Measurements from ENCODE around the gene MYO16.

MYO16 gene

DNA sequence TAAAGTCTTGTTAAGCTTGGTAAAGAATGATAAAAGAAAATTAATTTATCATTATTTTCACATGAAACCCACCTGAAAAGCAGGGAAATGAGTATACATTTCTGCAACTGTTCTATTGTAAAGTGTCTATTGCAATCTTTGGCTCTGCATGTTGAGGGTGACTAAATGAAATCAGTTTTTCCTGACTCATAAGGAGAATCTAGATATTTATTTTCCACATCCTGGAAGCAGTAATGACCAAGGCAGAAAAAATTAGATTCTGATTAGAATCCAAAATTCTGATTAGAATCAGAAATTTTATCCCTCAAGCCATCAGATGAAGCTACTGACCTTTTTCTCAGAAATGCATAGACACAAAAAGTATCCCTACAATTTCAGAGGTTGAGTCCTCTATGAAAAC lies 178.4 kb downstream of the MYO16 start:
- Histone ChIP-seq H2BK15ac (ENCODE audit: low read depth, poor library complexity, severe bottlenecking) (no peak overlapping the region), H3K4me2 (ENCODE audit: low read length, poor library complexity, severe bottlenecking) (no peak overlapping the region), H2BK12ac (ENCODE audit: low read length in 2 of 2) (no peak overlapping the region), H3K27ac (ENCODE audit: low read length, poor library complexity, severe bottlenecking) (no peak overlapping the region), H2AFZ (ENCODE audit: low read depth, low read length) (no peak overlapping the region), H3K9ac (ENCODE audit: low read length) (peak overlapping the region; percentile 52), H2BK5ac (ENCODE audit: low read depth, low read length, poor library complexity, severe bottlenecking) (no peak overlapping the region), H2BK120ac (ENCODE audit: low read depth, low read length) (no peak overlapping the region), H3K9me3 (ENCODE audit: control insufficient read depth, low read length) (no peaks in the 10 kb centered on the region), H3K4me1 (ENCODE audit: control insufficient read depth, insufficient read depth, low read depth, low read length) (peaks cover 2% of the 10 kb centered on the region), H3K79me1 (replicated peaks; ENCODE audit: low read length, poor library complexity, severe bottlenecking) (no peaks in the 10 kb centered on the region), H3K36me3 (ENCODE audit: control insufficient read depth in 1 of 2, insufficient read depth in 2 of 2, low read depth in 1 of 2, low read length in 2 of 2) (no peaks in the 10 kb centered on the region), H3K14ac (ENCODE audit: low read length in 2 of 2) (no peak overlapping the region), H4K91ac (ENCODE audit: low read length) (no peak overlapping the region), H4K8ac (ENCODE audit: low read length) (no peak overlapping the region), H2AK5ac (ENCODE audit: low read length, severe bottlenecking) (no peak overlapping the region), H3K27me3 (ENCODE audit: control insufficient read depth in 1 of 2, insufficient read depth in 1 of 2, low read length in 2 of 2) (no peaks in the 10 kb centered on the region), H3K4ac (ENCODE audit: low read depth in 1 of 2, low read length in 2 of 2) (no peak overlapping the region), H3K18ac (ENCODE audit: low read depth in 1 of 2, low read length in 2 of 2) (no peak overlapping the region), H3K23ac (ENCODE audit: low read length in 2 of 2) (no peak overlapping the region), H3K4me3 (ENCODE audit: insufficient read depth in 1 of 2, low read depth in 1 of 2, low read length in 2 of 2) (no peak overlapping the region)
- no peak for DNase-seq

DNA sequence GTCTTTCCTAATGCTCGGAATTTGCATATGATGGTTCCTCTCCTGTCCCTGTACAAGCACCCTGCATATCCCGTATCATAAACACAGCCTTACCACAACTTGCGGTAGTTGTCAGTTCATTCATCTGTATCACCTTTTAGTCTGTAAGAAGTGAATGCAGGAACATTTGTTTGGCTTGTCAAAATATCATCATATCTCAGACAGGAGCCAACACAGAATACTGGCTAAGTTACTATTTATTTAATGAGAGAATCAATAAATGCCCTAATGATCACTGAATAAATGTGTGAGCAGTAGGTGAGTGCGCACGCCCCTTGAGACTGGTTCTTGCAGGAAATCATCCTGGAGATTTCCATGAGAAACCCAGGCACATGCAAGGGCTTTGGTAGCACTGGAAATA lies 182.8 kb downstream of the MYO16 start:
- Histone ChIP-seq H2BK12ac (ENCODE audit: low read length in 2 of 2) (no peak overlapping the region), H3K4ac (ENCODE audit: low read depth in 1 of 2, low read length in 2 of 2) (no peak overlapping the region), H2AFZ (ENCODE audit: low read depth, low read length) (no peak overlapping the region), H3K9ac (ENCODE audit: low read length) (no peak overlapping the region), H2BK15ac (ENCODE audit: low read depth, poor library complexity, severe bottlenecking) (no peak overlapping the region), H3K9me3 (ENCODE audit: control insufficient read depth, low read length) (no peaks in the 10 kb centered on the region), H3K18ac (ENCODE audit: low read depth in 1 of 2, low read length in 2 of 2) (no peak overlapping the region), H3K23ac (ENCODE audit: low read length in 2 of 2) (no peak overlapping the region), H3K27ac (ENCODE audit: low read length, poor library complexity, severe bottlenecking) (peak overlapping the region; percentile 90), H3K4me1 (ENCODE audit: control insufficient read depth, insufficient read depth, low read depth, low read length) (peaks cover 3% of the 10 kb centered on the region), H4K8ac (ENCODE audit: low read length) (no peak overlapping the region), H2AK5ac (ENCODE audit: low read length, severe bottlenecking) (peak overlapping the region; percentile 51), H2BK120ac (ENCODE audit: low read depth, low read length) (no peak overlapping the region), H3K4me2 (ENCODE audit: low read length, poor library complexity, severe bottlenecking) (no peak overlapping the region), H3K4me3 (ENCODE audit: insufficient read depth in 1 of 2, low read depth in 1 of 2, low read length in 2 of 2) (no peak overlapping the region), H4K91ac (ENCODE audit: low read length) (no peak overlapping the region), H3K36me3 (ENCODE audit: control insufficient read depth in 1 of 2, insufficient read depth in 2 of 2, low read depth in 1 of 2, low read length in 2 of 2) (no peaks in the 10 kb centered on the region), H3K14ac (ENCODE audit: low read length in 2 of 2) (no peak overlapping the region), H3K79me1 (replicated peaks; ENCODE audit: low read length, poor library complexity, severe bottlenecking) (no peaks in the 10 kb centered on the region), H2BK5ac (ENCODE audit: low read depth, low read length, poor library complexity, severe bottlenecking) (no peak overlapping the region), H3K27me3 (ENCODE audit: control insufficient read depth in 1 of 2, insufficient read depth in 1 of 2, low read length in 2 of 2) (no peaks in the 10 kb centered on the region)
- 91% methylated on average over 4 of the region's 5 CpGs for WGBS
- DNase-seq = no peak

- peak overlapping the region; percentile 90 for H3K27ac ChIP-seq (ENCODE audit: low read length, poor library complexity, severe bottlenecking)
- H3K79me1 ChIP-seq (replicated peaks; ENCODE audit: low read length, poor library complexity, severe bottlenecking) = no peaks in the 10 kb centered on the region
- H3K18ac ChIP-seq (ENCODE audit: low read depth in 1 of 2, low read length in 2 of 2) = no peak overlapping the region
- no peak overlapping the region for H2BK120ac ChIP-seq (ENCODE audit: low read depth, low read length)
- no peak for DNase-seq
- H2BK15ac ChIP-seq (ENCODE audit: low read depth, poor library complexity, severe bottlenecking) = no peak overlapping the region
- no peaks in the 10 kb centered on the region for H3K27me3 ChIP-seq (ENCODE audit: control insufficient read depth in 1 of 2, insufficient read depth in 1 of 2, low read length in 2 of 2)
- H2AK5ac ChIP-seq (ENCODE audit: low read length, severe bottlenecking) = peak overlapping the region; percentile 70
- H3K36me3 ChIP-seq (ENCODE audit: control insufficient read depth in 1 of 2, insufficient read depth in 2 of 2, low read depth in 1 of 2, low read length in 2 of 2) = no peaks in the 10 kb centered on the region
- no peak overlapping the region for H3K9ac ChIP-seq (ENCODE audit: low read length)
- no peak overlapping the region for H3K4me3 ChIP-seq (ENCODE audit: insufficient read depth in 1 of 2, low read depth in 1 of 2, low read length in 2 of 2)
- WGBS = 94% methylated on average over 2 of the region's 2 CpGs
- H3K4me1 ChIP-seq (ENCODE audit: control insufficient read depth, insufficient read depth, low read depth, low read length) = peaks cover 3% of the 10 kb centered on the region
- H3K14ac ChIP-seq (ENCODE audit: low read length in 2 of 2) = no peak overlapping the region
- no peak overlapping the region for H2BK5ac ChIP-seq (ENCODE audit: low read depth, low read length, poor library complexity, severe bottlenecking)
- no peak overlapping the region for H2AFZ ChIP-seq (ENCODE audit: low read depth, low read length)
- no peak overlapping the region for H4K8ac ChIP-seq (ENCODE audit: low read length)
- no peak overlapping the region for H4K91ac ChIP-seq (ENCODE audit: low read length)
- H3K9me3 ChIP-seq (ENCODE audit: control insufficient read depth, low read length) = no peaks in the 10 kb centered on the region
- H3K4me2 ChIP-seq (ENCODE audit: low read length, poor library complexity, severe bottlenecking) = no peak overlapping the region
- H3K23ac ChIP-seq (ENCODE audit: low read length in 2 of 2) = no peak overlapping the region
- H2BK12ac ChIP-seq (ENCODE audit: low read length in 2 of 2) = no peak overlapping the region
- H3K4ac ChIP-seq (ENCODE audit: low read depth in 1 of 2, low read length in 2 of 2) = no peak overlapping the region
Observed at GRCh38 chr13:108812661-108813060, 183.2 kb downstream of the MYO16 start.

GRCh38 chr13:108813587-108814170 lies 184.3 kb downstream of the MYO16 start:
- peak overlapping the region; percentile 86 for H3K27ac ChIP-seq (ENCODE audit: low read length, poor library complexity, severe bottlenecking)
- no peak overlapping the region for H2AFZ ChIP-seq (ENCODE audit: low read depth, low read length)
- no peak for DNase-seq
- H3K36me3 ChIP-seq (ENCODE audit: control insufficient read depth in 1 of 2, insufficient read depth in 2 of 2, low read depth in 1 of 2, low read length in 2 of 2) = no peaks in the 10 kb centered on the region
- 100% methylated on average over 1 of the region's 2 CpGs for whole genome bisulfite sequencing
- peaks cover 3% of the 10 kb centered on the region for H3K4me1 ChIP-seq (ENCODE audit: control insufficient read depth, insufficient read depth, low read depth, low read length)
- no peak overlapping the region for H3K9ac ChIP-seq (ENCODE audit: low read length)
- H3K9me3 ChIP-seq (ENCODE audit: control insufficient read depth, low read length) = no peaks in the 10 kb centered on the region
- no peak overlapping the region for H3K4me3 ChIP-seq (ENCODE audit: insufficient read depth in 1 of 2, low read depth in 1 of 2, low read length in 2 of 2)
- no peak overlapping the region for H2BK15ac ChIP-seq (ENCODE audit: low read depth, poor library complexity, severe bottlenecking)
- no peak overlapping the region for H2AK5ac ChIP-seq (ENCODE audit: low read length, severe bottlenecking)
- no peak overlapping the region for H3K4ac ChIP-seq (ENCODE audit: low read depth in 1 of 2, low read length in 2 of 2)
- H3K23ac ChIP-seq (ENCODE audit: low read length in 2 of 2) = no peak overlapping the region
- no peaks in the 10 kb centered on the region for H3K79me1 ChIP-seq (replicated peaks; ENCODE audit: low read length, poor library complexity, severe bottlenecking)
- H3K14ac ChIP-seq (ENCODE audit: low read length in 2 of 2) = no peak overlapping the region
- no peak overlapping the region for H2BK120ac ChIP-seq (ENCODE audit: low read depth, low read length)
- no peak overlapping the region for H4K91ac ChIP-seq (ENCODE audit: low read length)
- no peak overlapping the region for H3K18ac ChIP-seq (ENCODE audit: low read depth in 1 of 2, low read length in 2 of 2)
- no peak overlapping the region for H3K4me2 ChIP-seq (ENCODE audit: low read length, poor library complexity, severe bottlenecking)
- no peak overlapping the region for H2BK12ac ChIP-seq (ENCODE audit: low read length in 2 of 2)
- no peak overlapping the region for H4K8ac ChIP-seq (ENCODE audit: low read length)
- no peaks in the 10 kb centered on the region for H3K27me3 ChIP-seq (ENCODE audit: control insufficient read depth in 1 of 2, insufficient read depth in 1 of 2, low read length in 2 of 2)
- no peak overlapping the region for H2BK5ac ChIP-seq (ENCODE audit: low read depth, low read length, poor library complexity, severe bottlenecking)
